Fibroblast of lung (primary cell): ENCODE measurements around the gene TRAFD1. TPM values are rescaled to one million over a fixed set of nuclear protein-coding genes. Genes with fewer than 3 reads are reported as not detected.

Experiments used
- DNase-seq, 2 donors: peaks; one replicate each; pipeline versions ENCODE4 v3.0.0 to v3.0.0-alpha.2; 2010; ENCODE audit warnings: low read depth in 2 of 2
- H2AFZ ChIP-seq: 2 replicates; pipeline ENCODE4 v1.5.1; 2012; ENCODE audit warnings: low read length, control low read depth, inconsistent platforms
- H3K27ac ChIP-seq: 2 replicates; pipeline ENCODE4 v1.5.1; 2011; ENCODE audit warnings: low read length, control low read depth; ENCODE audit not compliant: insufficient read depth
- H3K27me3 ChIP-seq: 2 replicates; pipeline ENCODE4 v1.5.1; 2011; ENCODE audit warnings: mild to moderate bottlenecking, low read length; ENCODE audit not compliant: control insufficient read depth, insufficient read depth
- H3K36me3 ChIP-seq: 2 replicates; pipeline ENCODE4 v1.5.1; 2011; ENCODE audit warnings: low read length; ENCODE audit not compliant: control insufficient read depth, insufficient read depth
- H3K4me1 ChIP-seq: 2 replicates; pipeline ENCODE4 v1.5.1; 2011; ENCODE audit warnings: low read length; ENCODE audit not compliant: control insufficient read depth, insufficient read depth; ENCODE audit errors: extremely low read depth
- H3K4me2 ChIP-seq: 2 replicates; pipeline ENCODE4 v1.5.1; 2011; ENCODE audit warnings: low read length, control low read depth; ENCODE audit not compliant: insufficient read depth; ENCODE audit errors: extremely low read depth
- H3K4me3 ChIP-seq, 4 experiments: fragments of 200-600 bp in 1 of 4; sonication (generic) in 1 of 4; replicated peaks in 1 of 4; 2 replicates each; pipeline ENCODE4 v1.5.1; 2011 to 2016; ENCODE audit warnings: low read length in 4 of 4, low read depth in 3 of 4, mild to moderate bottlenecking in 3 of 4, control low read depth in 2 of 4, inconsistent platforms in 1 of 4, mixed read lengths in 1 of 4; ENCODE audit not compliant: insufficient read depth in 1 of 4; ENCODE audit errors: control extremely low read depth in 1 of 4
- H3K79me2 ChIP-seq: 2 replicates; pipeline ENCODE4 v1.5.1; 2012; ENCODE audit warnings: mild to moderate bottlenecking, low read length, inconsistent platforms; ENCODE audit not compliant: control insufficient read depth, insufficient read depth
- H3K9ac ChIP-seq: 2 replicates; pipeline ENCODE4 v1.5.1; 2011; ENCODE audit warnings: mild to moderate bottlenecking, low read length, control low read depth; ENCODE audit not compliant: insufficient read depth
- H3K9me3 ChIP-seq: 2 replicates; pipeline ENCODE4 v1.5.1; 2012; ENCODE audit warnings: low read depth, low read length; ENCODE audit not compliant: control insufficient read depth, insufficient read depth
- H4K20me1 ChIP-seq: 2 replicates; pipeline ENCODE4 v1.5.1; 2011; ENCODE audit warnings: low read length; ENCODE audit not compliant: control insufficient read depth, insufficient read depth; ENCODE audit errors: extremely low read depth
- CTCF ChIP-seq, 2 donors: IDR thresholded peaks in 1 of 2; conservative IDR thresholded peaks in 1 of 2; 1 replicate in 1 of 2; 2 replicates in 1 of 2; pipeline ENCODE4 v1.5.1; 2011 to 2012; ENCODE audit warnings: low read length in 2 of 2, control low read depth in 1 of 2, inconsistent platforms in 1 of 2, low read depth in 1 of 2, mild to moderate bottlenecking in 1 of 2
- EZH2 ChIP-seq: IDR thresholded peaks from 2 replicates; pipeline ENCODE4 v1.5.1; 2012; ENCODE audit warnings: low read length, control low read depth, mild to moderate bottlenecking; ENCODE audit errors: missing control alignments
- polyA plus RNA-seq, 2 donors: library from polyadenylated mRNA; depleted of rRNA in 1 of 2; stranded (reverse) in 1 of 2; unstranded in 1 of 2; fragments of >200 nt; gene quantifications; 2 replicates each; pipeline ENCODE4 v1.2.1, GENCODE V29; 2011 to 2012; ENCODE audit warnings: missing spikeins in 1 of 2
- total RNA-seq: library from RNA; depleted of rRNA; stranded (reverse); fragments of >200 nt; gene quantifications from 2 replicates; pipeline ENCODE4 v1.2.1, GENCODE V29; 2014

TRAFD1 gene
- total and polyA plus RNA-seq, 2 donors (not counting 1 experiment from before 2014, with no cell fraction given), result 42.5 to 83.4 TPM

- H3K4me3 ChIP-seq, result no peak overlapping the region
- peak in 1 of 2 donors; percentile 12 for DNase-seq
Observed at GRCh38 chr12:112185093-112185923, 59.9 kb downstream of the TRAFD1 start.

GRCh38 chr12:112188130-112188830, 62.9 kb downstream of the TRAFD1 start:
- Histone ChIP-seq H3K4me2 (no peak overlapping the region), H2AFZ (no peak overlapping the region), H3K79me2 (no peaks in the 10 kb centered on the region), H3K27ac (no peak overlapping the region), H3K9ac (no peak overlapping the region), H3K4me3 (no peak overlapping the region), H3K4me1 (peaks cover 5% of the 10 kb centered on the region), H3K36me3 (peaks cover 23% of the 10 kb centered on the region), H3K9me3 (no peaks in the 10 kb centered on the region), H3K27me3 (no peaks in the 10 kb centered on the region), H4K20me1 (no peaks in the 10 kb centered on the region)
- no peak for TF ChIP-seq EZH2
- no peak for TF ChIP-seq CTCF (conservative IDR thresholded peaks at IDR 0.05 in 1 of 2, IDR thresholded peaks at IDR 0.05 in 1 of 2; ENCODE audit: low read depth in 1 of 2, low read length in 2 of 2)
- DNase-seq, result no peak

More at GRCh38 chr12:112185093-112185923, 59.9 kb downstream of the TRAFD1 start:
- no peak overlapping the region for H3K9ac ChIP-seq
- peaks cover 13% of the 10 kb centered on the region for H3K36me3 ChIP-seq
- H3K27me3 ChIP-seq, result no peaks in the 10 kb centered on the region
- TF ChIP-seq CTCF (conservative IDR thresholded peaks at IDR 0.05 in 1 of 2, IDR thresholded peaks at IDR 0.05 in 1 of 2; ENCODE audit: low read depth in 1 of 2, low read length in 2 of 2) (no peak), EZH2 (no peak)
- H3K79me2 ChIP-seq, result no peaks in the 10 kb centered on the region
- no peaks in the 10 kb centered on the region for H3K9me3 ChIP-seq
- H3K4me2 ChIP-seq, result no peak overlapping the region
- no peaks in the 10 kb centered on the region for H4K20me1 ChIP-seq
- H2AFZ ChIP-seq, result no peak overlapping the region
- H3K4me1 ChIP-seq, result peaks cover 11% of the 10 kb centered on the region
- no peak overlapping the region for H3K27ac ChIP-seq

- Histone ChIP-seq H3K4me2 (no peak overlapping the region), H4K20me1 (no peaks in the 10 kb centered on the region), H3K4me1 (no peaks in the 10 kb centered on the region), H3K4me3 (no peak overlapping the region), H2AFZ (no peak overlapping the region), H3K27me3 (no peaks in the 10 kb centered on the region), H3K36me3 (peaks cover 19% of the 10 kb centered on the region), H3K9ac (no peak overlapping the region), H3K79me2 (no peaks in the 10 kb centered on the region), H3K9me3 (no peaks in the 10 kb centered on the region), H3K27ac (no peak overlapping the region)
- DNase-seq, result no peak
- no peak for TF ChIP-seq EZH2
- TF ChIP-seq CTCF (conservative IDR thresholded peaks at IDR 0.05 in 1 of 2, IDR thresholded peaks at IDR 0.05 in 1 of 2; ENCODE audit: low read depth in 1 of 2, low read length in 2 of 2), result no peak
Observed at GRCh38 chr12:112190231-112191025, 65.1 kb downstream of the TRAFD1 start.
